NCI-H2081 treated with DMSO at 0.1 percent for 48 hours (cell line): ENCODE results near the gene LIMK2.

Source experiments
- DNase-seq: peaks from one replicate; lab custom pipeline; 2025; lab: John Stamatoyannopoulos, UW

Gene LIMK2

DNA sequence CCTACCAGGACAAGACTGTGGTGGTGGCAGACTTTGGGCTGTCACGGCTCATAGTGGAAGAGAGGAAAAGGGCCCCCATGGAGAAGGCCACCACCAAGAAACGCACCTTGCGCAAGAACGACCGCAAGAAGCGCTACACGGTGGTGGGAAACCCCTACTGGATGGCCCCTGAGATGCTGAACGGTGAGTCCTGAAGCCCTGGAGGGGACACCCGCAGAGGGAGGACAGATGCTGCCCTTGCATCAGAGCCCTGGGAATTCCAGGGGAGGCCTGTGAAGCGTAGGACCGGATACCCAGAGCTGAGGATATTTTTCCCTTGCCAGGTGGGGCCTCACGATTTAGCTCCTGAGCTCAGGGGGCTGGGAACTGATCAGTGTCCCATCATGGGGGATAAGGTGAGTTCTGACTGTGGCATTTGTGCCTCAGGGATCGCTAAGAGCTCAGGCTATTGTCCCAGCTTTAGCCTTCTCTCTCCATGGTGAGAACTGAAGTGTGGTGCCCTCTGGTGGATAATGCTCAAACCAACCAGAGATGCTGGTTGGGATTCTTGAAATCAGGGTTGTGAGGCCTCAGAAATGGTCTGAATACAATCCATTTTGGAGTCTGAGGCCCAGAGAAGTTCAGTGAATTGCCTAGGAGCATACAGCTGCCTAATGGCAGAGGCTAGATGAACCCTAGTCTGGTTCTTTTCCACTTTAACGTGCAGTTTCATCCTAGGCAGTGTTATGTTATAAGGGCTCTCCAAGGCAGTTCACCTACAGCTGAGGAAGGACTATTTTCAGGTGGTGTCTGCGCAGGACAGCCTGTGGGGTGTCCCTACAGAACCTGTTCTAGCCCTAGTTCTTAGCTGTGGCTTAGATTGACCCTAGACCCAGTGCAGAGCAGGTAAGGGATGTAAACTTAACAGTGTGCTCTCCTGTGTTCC lies 60.7 kb downstream of the LIMK2 start:
- no peak for DNase-seq

GRCh38 chr22:31274017-31274416 lies 61.9 kb downstream of the LIMK2 start:
- no peak for DNase-seq

- DNase-seq = no peak
These were observed 62.9 kb downstream of the LIMK2 start for GRCh38 chr22:31275018-31275417.

DNA sequence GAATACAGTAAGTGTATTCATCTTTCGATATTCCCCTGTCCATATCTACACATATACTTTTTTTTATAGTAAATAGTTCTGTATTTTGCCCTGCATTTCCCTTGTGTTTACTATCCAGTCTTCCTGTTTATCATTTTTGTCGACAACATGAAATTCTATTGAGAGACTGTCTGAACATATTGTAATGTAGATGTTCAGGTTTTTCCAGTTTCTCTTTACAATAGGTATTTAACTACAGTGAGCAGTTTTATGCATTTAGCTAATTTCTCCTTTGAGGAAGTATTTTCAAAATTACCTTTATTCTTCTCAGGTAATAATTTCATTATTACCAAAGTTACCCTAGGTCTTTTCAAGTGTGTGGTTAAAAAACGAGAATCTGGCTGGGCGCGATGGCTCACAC lies 63.5 kb downstream of the LIMK2 start:
- DNase-seq = no peak

DNA sequence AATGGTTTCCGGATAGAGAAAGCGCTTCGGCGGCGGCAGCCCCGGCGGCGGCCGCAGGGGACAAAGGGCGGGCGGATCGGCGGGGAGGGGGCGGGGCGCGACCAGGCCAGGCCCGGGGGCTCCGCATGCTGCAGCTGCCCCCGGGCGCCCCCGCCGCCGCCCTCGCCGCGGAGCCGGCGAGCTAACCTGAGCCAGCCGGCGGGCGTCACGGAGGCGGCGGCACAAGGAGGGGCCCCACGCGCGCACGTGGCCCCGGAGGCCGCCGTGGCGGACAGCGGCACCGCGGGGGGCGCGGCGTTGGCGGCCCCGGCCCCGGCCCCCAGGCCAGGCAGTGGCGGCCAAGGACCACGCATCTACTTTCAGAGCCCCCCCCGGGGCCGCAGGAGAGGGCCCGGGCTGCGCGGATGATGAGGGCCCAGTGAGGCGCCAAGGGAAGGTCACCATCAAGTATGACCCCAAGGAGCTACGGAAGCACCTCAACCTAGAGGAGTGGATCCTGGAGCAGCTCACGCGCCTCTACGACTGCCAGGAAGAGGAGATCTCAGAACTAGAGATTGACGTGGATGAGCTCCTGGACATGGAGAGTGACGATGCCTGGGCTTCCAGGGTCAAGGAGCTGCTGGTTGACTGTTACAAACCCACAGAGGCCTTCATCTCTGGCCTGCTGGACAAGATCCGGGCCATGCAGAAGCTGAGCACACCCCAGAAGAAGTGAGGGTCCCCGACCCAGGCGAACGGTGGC lies 64.5 kb downstream of the LIMK2 start:
- no peak for DNase-seq

- no peak for DNase-seq
These were observed 65.6 kb downstream of the LIMK2 start for GRCh38 chr22:31277741-31278140.

DNA sequence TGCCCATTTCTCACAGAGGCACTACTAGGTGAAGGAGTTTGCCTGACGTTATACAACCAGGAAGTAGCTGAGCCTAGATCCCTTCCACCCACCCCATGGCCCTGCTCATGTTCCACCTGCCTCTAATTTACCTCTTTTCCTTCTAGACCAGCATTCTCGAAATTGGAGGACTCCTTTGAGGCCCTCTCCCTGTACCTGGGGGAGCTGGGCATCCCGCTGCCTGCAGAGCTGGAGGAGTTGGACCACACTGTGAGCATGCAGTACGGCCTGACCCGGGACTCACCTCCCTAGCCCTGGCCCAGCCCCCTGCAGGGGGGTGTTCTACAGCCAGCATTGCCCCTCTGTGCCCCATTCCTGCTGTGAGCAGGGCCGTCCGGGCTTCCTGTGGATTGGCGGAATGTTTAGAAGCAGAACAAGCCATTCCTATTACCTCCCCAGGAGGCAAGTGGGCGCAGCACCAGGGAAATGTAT lies 66.1 kb downstream of the LIMK2 start:
- no peak for DNase-seq

DNA sequence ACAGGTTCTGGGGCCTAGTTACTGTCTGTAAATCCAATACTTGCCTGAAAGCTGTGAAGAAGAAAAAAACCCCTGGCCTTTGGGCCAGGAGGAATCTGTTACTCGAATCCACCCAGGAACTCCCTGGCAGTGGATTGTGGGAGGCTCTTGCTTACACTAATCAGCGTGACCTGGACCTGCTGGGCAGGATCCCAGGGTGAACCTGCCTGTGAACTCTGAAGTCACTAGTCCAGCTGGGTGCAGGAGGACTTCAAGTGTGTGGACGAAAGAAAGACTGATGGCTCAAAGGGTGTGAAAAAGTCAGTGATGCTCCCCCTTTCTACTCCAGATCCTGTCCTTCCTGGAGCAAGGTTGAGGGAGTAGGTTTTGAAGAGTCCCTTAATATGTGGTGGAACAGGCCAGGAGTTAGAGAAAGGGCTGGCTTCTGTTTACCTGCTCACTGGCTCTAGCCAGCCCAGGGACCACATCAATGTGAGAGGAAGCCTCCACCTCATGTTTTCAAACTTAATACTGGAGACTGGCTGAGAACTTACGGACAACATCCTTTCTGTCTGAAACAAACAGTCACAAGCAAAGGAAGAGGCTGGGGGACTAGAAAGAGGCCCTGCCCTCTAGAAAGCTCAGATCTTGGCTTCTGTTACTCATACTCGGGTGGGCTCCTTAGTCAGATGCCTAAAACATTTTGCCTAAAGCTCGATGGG lies 66.7 kb downstream of the LIMK2 start:
- DNase-seq = no peak

DNA sequence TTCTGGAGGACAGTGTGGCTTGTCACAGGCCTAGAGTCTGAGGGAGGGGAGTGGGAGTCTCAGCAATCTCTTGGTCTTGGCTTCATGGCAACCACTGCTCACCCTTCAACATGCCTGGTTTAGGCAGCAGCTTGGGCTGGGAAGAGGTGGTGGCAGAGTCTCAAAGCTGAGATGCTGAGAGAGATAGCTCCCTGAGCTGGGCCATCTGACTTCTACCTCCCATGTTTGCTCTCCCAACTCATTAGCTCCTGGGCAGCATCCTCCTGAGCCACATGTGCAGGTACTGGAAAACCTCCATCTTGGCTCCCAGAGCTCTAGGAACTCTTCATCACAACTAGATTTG lies 67.2 kb downstream of the LIMK2 start:
- DNase-seq = no peak

GRCh38 chr22:31279821-31280505 lies 67.9 kb downstream of the LIMK2 start:
- no peak for DNase-seq

DNA sequence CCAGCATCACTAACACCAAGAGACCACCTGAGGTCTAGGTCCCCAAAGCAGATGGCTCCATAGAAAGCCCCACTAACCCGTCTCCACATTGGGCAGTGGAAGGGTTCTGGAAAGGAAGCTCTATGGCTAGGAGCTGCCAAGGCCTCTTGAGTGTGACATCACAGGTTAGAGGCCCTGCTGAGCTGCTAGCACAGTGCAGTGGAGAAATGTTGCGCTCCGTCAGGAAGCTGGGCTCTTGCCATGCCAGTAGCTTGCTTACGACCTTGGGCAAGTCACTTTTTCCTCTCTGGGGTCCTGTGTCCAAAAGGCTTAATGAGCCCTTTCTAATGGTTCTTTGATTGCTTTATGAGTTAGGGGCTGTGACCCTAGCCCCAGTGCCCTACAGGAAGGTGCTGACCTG lies 69.6 kb downstream of the LIMK2 start:
- DNase-seq = no peak

DNA sequence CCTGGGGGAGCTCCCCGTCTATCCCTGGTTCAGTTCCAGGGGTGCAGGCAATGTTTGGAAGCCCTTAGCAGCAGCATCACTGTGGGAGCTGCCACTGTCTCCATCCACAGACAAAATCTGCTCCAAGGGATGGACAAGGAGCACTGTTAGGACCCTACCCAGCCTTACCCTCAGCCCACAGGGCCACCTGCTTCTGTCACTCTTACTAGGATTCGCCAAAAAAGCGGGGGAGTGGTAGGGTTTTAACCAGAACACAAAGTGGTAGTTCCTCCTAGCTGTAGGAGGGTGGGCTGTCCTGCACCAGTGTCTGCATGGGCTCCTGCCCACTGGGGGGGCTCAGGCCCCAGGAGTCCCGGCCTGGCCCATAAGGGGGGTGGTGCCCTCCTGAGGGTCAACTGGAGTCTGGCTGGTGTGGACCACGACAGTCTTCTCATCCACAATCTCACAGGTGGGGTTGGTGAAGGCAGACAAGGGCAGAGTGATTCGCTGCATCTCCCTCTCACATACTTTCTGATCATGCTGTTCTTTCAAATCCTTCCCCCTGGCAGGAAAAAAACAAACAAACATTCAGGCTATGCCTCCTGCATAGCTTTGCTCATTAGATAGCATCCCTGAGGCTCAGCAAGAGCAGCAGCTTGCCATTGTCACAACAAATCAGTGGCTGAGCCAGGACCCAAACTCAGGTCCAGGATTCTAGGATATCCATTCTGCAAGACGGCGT lies 70.8 kb downstream of the LIMK2 start:
- DNase-seq = no peak

DNA sequence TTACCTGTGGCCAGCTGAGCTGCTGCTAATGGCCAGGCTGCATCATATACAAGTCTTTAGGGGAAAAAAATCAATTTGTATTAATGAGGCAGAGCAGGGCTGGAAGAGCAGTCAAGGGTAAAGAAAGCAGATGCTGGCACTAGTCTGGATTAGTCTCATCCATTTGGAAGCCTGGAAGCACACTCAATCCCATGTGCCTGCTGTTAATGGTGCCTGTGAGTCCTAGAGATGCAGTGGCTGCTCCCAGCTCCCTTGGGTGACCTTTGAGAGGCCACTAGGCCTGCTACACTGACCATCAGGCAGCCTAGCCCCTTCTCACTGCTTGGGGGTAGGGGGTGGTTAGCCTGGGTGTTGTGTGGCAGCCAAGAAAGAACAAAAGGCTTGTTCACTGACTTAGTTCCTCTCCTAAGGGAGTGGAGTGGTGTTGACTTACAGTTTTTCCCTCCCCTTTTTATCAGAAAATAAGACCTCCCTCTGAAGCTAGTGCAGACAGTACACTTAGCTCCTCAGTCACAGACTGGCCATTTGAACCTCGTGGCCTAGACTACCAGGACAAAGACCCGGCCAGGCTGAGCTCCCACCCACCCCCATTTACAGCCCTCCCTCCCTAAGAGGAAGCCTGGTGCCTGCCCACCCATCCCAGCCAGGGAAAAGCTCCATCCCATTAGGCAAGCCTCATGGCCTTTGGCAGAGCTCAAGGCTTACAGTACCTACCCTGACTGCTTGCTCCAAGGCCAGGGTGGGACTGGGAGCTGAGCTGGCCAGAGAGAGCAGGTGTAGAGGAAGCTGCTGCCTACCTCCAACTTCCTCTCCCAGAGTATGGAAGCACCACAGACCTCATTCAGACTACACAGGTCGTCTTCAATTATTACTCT lies 72.4 kb downstream of the LIMK2 start:
- no peak for DNase-seq

GRCh38 chr22:31286360-31287255 lies 74.5 kb downstream of the LIMK2 start:
- DNase-seq = no peak

GRCh38 chr22:31287818-31288495 lies 75.9 kb downstream of the LIMK2 start:
- DNase-seq = no peak

DNA sequence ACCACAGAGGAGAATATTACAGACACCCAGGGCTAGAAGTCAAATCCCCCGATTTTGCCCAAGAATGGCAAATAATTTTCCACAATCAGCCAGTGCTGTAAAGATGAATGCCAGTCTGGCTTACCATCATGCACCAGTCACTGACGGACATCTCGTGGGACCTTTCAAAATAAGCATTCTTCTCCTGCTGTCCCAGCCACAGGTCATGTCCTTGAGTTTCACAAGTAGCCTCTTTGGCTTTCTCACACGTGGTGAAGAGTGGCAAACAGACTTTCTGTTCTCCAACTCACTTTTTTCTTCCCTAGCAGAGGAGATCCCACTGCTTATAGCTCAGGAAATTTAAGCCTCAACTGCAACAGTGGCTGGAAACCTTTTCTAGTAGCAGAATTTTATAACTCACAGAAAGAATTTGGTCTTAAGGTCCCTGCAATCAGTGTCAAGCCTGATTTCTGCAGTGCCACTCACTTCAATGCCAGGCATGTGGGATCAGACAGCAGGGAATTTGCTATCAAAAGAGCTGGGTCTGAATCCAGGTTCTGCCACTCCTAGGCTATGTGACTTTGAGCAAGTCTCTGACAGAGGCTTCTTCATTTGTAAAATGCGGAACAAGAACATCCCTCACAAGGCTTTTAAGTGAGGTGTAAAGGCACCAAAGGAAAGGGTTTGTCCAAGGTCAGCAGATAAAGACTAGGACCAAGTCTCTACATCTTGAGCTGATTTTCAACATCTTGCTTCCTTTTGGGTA lies 76.6 kb downstream of the LIMK2 start:
- DNase-seq = no peak

DNA sequence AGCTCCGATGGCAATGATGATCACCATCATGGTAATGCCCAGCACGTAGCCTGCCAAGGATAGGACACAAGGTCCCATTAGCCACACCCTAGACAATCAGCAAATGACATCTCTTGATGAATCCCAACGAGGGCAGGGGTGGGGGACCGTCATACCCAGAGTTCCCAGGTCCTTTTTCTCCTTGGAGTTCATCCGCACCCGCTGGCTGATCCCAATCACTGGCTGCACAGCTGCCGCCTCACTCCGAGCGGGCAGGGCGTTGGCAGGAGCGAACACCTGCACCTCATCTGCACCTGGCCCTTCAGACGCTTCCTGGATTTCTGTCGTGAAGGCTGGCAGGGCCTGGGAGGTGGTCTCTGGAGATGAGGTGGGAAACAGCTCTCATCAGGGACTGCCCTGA lies 77.2 kb downstream of the LIMK2 start:
- DNase-seq = no peak
